SK-N-MC (cell line): ENCODE results near the gene LIMS3.
"Not testable (repeated sequence)": the region's sequence is repeated elsewhere in the genome, so short reads cannot be mapped to it uniquely, and the experiment has no call there.

ENCODE experiments used
- EZH2 ChIP-seq: fragments of 200-600 bp; sonication (generic); IDR thresholded peaks from one replicate; pipeline ENCODE4 v1.6.1; 2017; ENCODE audit warnings: antibody characterized with exemption
- POLR2AphosphoS5 ChIP-seq: IDR thresholded peaks from 2 replicates; pipeline ENCODE4 v1.6.1; 2012; ENCODE audit warnings: mild to moderate bottlenecking, low read depth, low read length, borderline replicate concordance

DNA sequence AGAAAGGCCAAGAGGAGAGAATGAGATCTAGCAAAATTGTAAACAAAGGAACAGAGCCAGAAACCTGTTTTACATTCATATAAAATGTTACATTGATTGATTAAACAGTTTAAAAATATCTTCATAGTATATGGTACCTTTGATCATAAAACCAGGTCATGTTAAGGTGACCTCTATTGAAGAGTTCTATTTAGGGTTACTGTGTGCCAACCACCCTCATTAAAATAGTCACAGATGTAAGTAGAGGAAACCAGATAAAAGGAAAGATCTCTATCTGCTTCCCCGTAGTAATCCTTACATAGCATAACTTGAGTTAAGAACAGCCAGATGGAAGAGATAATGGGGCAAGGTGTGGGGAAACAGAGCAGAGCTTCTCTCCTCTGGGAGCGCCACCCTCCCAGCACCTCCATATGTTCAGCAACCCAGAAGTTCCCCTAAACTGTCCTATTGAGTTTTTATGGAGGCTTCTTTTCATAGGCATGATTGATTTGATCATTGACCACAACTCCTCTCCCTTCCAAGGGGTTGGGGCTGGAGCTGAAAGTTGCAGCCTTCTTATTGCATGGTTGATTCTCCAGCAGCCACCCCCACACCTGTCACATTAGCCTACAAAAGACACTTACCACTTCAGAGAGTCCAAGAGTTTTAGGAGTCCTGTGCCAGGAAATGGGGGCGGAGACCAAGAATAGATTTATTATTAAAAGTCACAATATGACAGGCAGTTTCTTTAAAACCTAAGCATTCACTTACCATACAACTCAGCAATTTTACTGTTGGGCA, 3.2 kb upstream of the LIMS3 start:
- not testable (repeated sequence) for TF ChIP-seq POLR2AphosphoS5, EZH2
